Measurements from ENCODE around the gene MPZ. TPM values are rescaled to one million over a fixed set of nuclear protein-coding genes. Genes with fewer than 3 reads are reported as not detected.

Gene MPZ
- total RNA-seq, result 8.2 TPM

GRCh38 chr1:161309868-161310267 lies at the start of gene MPZ:
MPZ (minus strand) TSS chr1:161309968; CDS start chr1:161309905, 63 bp downstream.

GRCh38 chr1:161314201-161314981 lies 4.6 kb upstream of the MPZ start, which contains the start of gene SDHC:
SDHC (plus strand) TSS chr1:161314381; CDS start chr1:161314406, 25 bp downstream.

GRCh38 chr1:161258439-161259344 lies 51.1 kb downstream of the MPZ start, which contains the start of gene PCP4L1:
PCP4L1 (plus strand) TSS chr1:161258745; CDS start chr1:161258975, 230 bp downstream.

Other genes with a start within 250 kb of the MPZ start
- 5.5 TPM for gene ARHGAP30, start 240.1 kb downstream of the MPZ start, total RNA-seq
- gene NECTIN4, start 220.4 kb downstream of the MPZ start, total RNA-seq, result 6.3 TPM
- 10.7 TPM for gene KLHDC9, start 211.6 kb downstream of the MPZ start, total RNA-seq
- gene PFDN2, start 191.9 kb downstream of the MPZ start, total RNA-seq, result 16.2 TPM
- gene NIT1, start 191.9 kb downstream of the MPZ start, total RNA-seq, result 43.4 TPM
- 22.9 TPM for gene DEDD, start 177.3 kb downstream of the MPZ start, total RNA-seq
- 58.5 TPM for gene UFC1, start 156.0 kb downstream of the MPZ start, total RNA-seq
- 27.8 TPM for gene USP21, start 150.5 kb downstream of the MPZ start, total RNA-seq
- 26.1 TPM for gene PPOX, start 143.5 kb downstream of the MPZ start, total RNA-seq
- 40.8 TPM for gene B4GALT3, start 132.5 kb downstream of the MPZ start, total RNA-seq
- gene ADAMTS4, start 110.9 kb downstream of the MPZ start, total RNA-seq, result 1.3 TPM
- 161 TPM for gene NDUFS2, start 107.6 kb downstream of the MPZ start, total RNA-seq
- 21.9 TPM for gene FCER1G, start 94.7 kb downstream of the MPZ start, total RNA-seq
- gene APOA2, start 86.3 kb downstream of the MPZ start, total RNA-seq, result 0.70 TPM
- 13.1 TPM for gene TOMM40L, start 83.9 kb downstream of the MPZ start, total RNA-seq
- gene NR1I3, start 71.8 kb downstream of the MPZ start, total RNA-seq, result 0.23 TPM
- gene PCP4L1, start 51.2 kb downstream of the MPZ start, total RNA-seq, result 1.3 TPM
- gene SDHC, start 4.4 kb upstream of the MPZ start, total RNA-seq, result 104 TPM
- gene CFAP126, start 57.9 kb upstream of the MPZ start, total RNA-seq, result 0.82 TPM
- gene FCGR2A, start 195.5 kb upstream of the MPZ start, total RNA-seq, result 35.2 TPM
- 26.2 TPM for gene HSPA6, start 214.6 kb upstream of the MPZ start, total RNA-seq
- gene FCGR3A, start 239.8 kb upstream of the MPZ start, total RNA-seq, result 10.7 TPM